ENCODE measurements around the gene HOXA11. TPM values are rescaled to one million over a fixed set of nuclear protein-coding genes. Genes with fewer than 3 reads are reported as not detected.

The HOXA11 gene
- total RNA-seq, 4 donors from 2014 or later, result 0.34 to 1.2 (median 0.95) TPM; not detected in 1

- no peaks in the 10 kb centered on the region for H3K36me3 ChIP-seq
- peaks cover 50% of the 10 kb centered on the region for H3K4me1 ChIP-seq
- no peaks in the 10 kb centered on the region for H3K9me3 ChIP-seq
- H3K27ac ChIP-seq, result peak overlapping the region; percentile 42
- peaks cover 59% of the 10 kb centered on the region for H3K27me3 ChIP-seq
- peak; percentile 67 to 75 for DNase-seq (ENCODE audit: low spot score in 2 of 2)
- H3K4me3 ChIP-seq, result peak overlapping the region; percentile 32
- TF ChIP-seq POLR2A (IDR thresholded peaks at IDR 0.05) (no peak), POLR2AphosphoS5 (IDR thresholded peaks at IDR 0.05) (no peak), EP300 (IDR thresholded peaks at IDR 0.05) (no peak)
- TF ChIP-seq, protein P1, sequence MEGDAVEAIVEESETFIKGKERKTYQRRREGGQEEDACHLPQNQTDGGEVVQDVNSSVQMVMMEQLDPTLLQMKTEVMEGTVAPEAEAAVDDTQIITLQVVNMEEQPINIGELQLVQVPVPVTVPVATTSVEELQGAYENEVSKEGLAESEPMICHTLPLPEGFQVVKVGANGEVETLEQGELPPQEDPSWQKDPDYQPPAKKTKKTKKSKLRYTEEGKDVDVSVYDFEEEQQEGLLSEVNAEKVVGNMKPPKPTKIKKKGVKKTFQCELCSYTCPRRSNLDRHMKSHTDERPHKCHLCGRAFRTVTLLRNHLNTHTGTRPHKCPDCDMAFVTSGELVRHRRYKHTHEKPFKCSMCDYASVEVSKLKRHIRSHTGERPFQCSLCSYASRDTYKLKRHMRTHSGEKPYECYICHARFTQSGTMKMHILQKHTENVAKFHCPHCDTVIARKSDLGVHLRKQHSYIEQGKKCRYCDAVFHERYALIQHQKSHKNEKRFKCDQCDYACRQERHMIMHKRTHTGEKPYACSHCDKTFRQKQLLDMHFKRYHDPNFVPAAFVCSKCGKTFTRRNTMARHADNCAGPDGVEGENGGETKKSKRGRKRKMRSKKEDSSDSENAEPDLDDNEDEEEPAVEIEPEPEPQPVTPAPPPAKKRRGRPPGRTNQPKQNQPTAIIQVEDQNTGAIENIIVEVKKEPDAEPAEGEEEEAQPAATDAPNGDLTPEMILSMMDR (IDR thresholded peaks at IDR 0.05), result no peak
- WGBS, result 86% methylated on average over 8 of the region's 12 CpGs
These were observed 4.3 kb downstream of the HOXA11 start for GRCh38 chr7:27180431-27181420.

DNA sequence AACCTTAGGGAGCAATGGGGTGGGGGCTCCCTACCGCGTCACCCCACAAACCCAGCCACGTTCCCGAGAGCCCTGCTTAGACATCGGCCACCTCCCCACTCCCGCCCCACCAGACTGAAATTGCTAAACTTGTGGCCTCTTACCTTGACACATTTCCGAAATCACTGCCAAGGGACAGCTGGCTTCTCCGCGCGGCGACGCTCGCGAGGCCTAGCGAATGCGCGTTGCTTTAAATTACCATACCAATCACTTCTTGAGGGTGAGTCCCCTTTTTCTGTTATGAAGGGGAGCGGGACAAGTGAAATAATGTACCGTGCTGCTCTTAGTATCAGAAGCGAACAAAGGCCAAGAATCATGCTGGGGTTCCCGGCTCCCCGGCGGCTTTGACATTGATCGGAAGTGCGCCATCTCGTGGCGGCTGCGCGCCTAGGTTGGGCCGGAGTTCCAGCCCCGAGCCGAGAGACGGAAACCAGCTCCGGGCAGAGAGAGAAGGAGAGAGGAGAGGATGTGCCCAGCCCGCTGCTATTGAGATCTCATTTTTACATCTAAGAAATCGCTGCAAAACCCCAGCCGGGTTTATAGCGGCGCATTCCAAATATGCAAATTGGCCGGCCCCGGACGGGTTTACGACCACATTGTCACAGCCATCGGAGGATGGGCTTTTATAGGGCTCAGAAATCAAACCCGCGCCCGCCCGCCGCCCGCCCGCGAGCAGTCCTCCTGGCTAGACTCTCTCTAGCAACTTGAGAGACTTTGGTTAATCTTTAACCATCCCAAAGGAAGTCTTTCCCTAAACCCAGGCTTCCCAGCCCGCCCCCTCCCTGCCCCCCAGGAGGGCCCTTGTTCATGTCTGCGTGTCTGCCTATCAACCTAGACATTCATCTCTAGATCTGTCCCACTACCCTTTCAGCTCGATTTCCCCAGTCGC, 5.3 kb downstream of the HOXA11 start:
- peak overlapping the region; percentile 42 for H3K27ac ChIP-seq
- H3K9me3 ChIP-seq, result no peaks in the 10 kb centered on the region
- WGBS, result 36% methylated on average over 56 of the region's 56 CpGs
- TF ChIP-seq EP300 (IDR thresholded peaks at IDR 0.05) (no peak), POLR2A (IDR thresholded peaks at IDR 0.05) (no peak), POLR2AphosphoS5 (IDR thresholded peaks at IDR 0.05) (peak in 1 of 3 donors; percentile 15)
- TF ChIP-seq, protein P1 (IDR thresholded peaks at IDR 0.05), result peak; percentile 61 to 93
- no peaks in the 10 kb centered on the region for H3K36me3 ChIP-seq
- peak; percentile 89 to 91 for DNase-seq (ENCODE audit: low spot score in 2 of 2)
- peaks cover 48% of the 10 kb centered on the region for H3K4me1 ChIP-seq
- H3K27me3 ChIP-seq, result peaks cover 49% of the 10 kb centered on the region
- peak overlapping the region; percentile 32 for H3K4me3 ChIP-seq

GRCh38 chr7:27179030-27179429, 6.0 kb downstream of the HOXA11 start:
- DNase-seq (ENCODE audit: low spot score in 2 of 2), result peak; percentile 55 to 74
- Histone ChIP-seq H3K4me1 (peaks cover 48% of the 10 kb centered on the region), H3K36me3 (no peaks in the 10 kb centered on the region), H3K27me3 (peaks cover 45% of the 10 kb centered on the region), H3K4me3 (peak overlapping the region; percentile 32), H3K27ac (peak overlapping the region; percentile 42), H3K9me3 (no peaks in the 10 kb centered on the region)
- TF ChIP-seq POLR2A (IDR thresholded peaks at IDR 0.05), result no peak
- TF ChIP-seq EP300 (IDR thresholded peaks at IDR 0.05), result no peak
- TF ChIP-seq, protein P1 (IDR thresholded peaks at IDR 0.05), result no peak
- no peak for TF ChIP-seq POLR2AphosphoS5 (IDR thresholded peaks at IDR 0.05)
- 56% methylated on average over 14 of the region's 14 CpGs for WGBS

- Histone ChIP-seq H3K36me3 (no peaks in the 10 kb centered on the region), H3K4me1 (peaks cover 46% of the 10 kb centered on the region), H3K9me3 (no peaks in the 10 kb centered on the region), H3K27ac (peak overlapping the region; percentile 68), H3K27me3 (peaks cover 38% of the 10 kb centered on the region), H3K4me3 (peak overlapping the region; percentile 32)
- TF ChIP-seq POLR2AphosphoS5 (IDR thresholded peaks at IDR 0.05) (no peak), POLR2A (IDR thresholded peaks at IDR 0.05) (no peak), EP300 (IDR thresholded peaks at IDR 0.05) (no peak)
- TF ChIP-seq, protein P1 (IDR thresholded peaks at IDR 0.05), result no peak
- WGBS, result 73% methylated on average over 6 of the region's 6 CpGs
- DNase-seq (ENCODE audit: low spot score in 2 of 2), result peak; percentile 60 to 71
These were observed 6.7 kb downstream of the HOXA11 start for GRCh38 chr7:27178366-27178765.
